ENCODE data around the gene IMPA2.

The IMPA2 gene

GRCh38 chr18:11981192-11981542 lies at the start of gene IMPA2:
Gene IMPA2, plus strand, starts transcription at chr18:11981507. Its CDS starts 163 bp downstream, at chr18:11981670.
- Histone ChIP-seq H3K4me2 (peak within 1 kb of the TSS; percentile 94), H2AFZ (ENCODE audit: low read depth) (peak within 1 kb of the TSS; percentile 95), H3K4me1 (ENCODE audit: low read depth, poor library complexity, severe bottlenecking) (peaks cover 18% of the 10 kb centered on the region), H3K27ac (peak within 1 kb of the TSS; percentile 94), H3K4me3 (IDR thresholded peaks at IDR 0.05; ENCODE audit: insufficient read depth, low read depth, low read length) (peak within 1 kb of the TSS; percentile 47), H3K27me3 (ENCODE audit: insufficient read depth, low read depth) (no peaks in the 10 kb centered on the region), H4K20me1 (ENCODE audit: insufficient read depth) (no peaks in the 10 kb centered on the region), H3K79me2 (ENCODE audit: insufficient read depth, low read depth) (no peaks in the 10 kb centered on the region), H3K36me3 (ENCODE audit: insufficient read depth) (no peaks in the 10 kb centered on the region), H3K9ac (peak within 1 kb of the TSS; percentile 92)
- no peak for TF ChIP-seq CTCF (conservative IDR thresholded peaks at IDR 0.05; ENCODE audit: low read depth, low read length)

GRCh38 chr18:11932393-11932792 lies 48.9 kb upstream of the IMPA2 start:
- TF ChIP-seq CTCF (conservative IDR thresholded peaks at IDR 0.05; ENCODE audit: low read depth, low read length) = no peak
- Histone ChIP-seq H2AFZ (ENCODE audit: low read depth) (no peak overlapping the region), H3K4me1 (ENCODE audit: low read depth, poor library complexity, severe bottlenecking) (no peaks in the 10 kb centered on the region), H3K4me3 (IDR thresholded peaks at IDR 0.05; ENCODE audit: insufficient read depth, low read depth, low read length) (no peak overlapping the region), H3K27ac (no peak overlapping the region), H3K4me2 (no peak overlapping the region), H3K9ac (no peak overlapping the region), H4K20me1 (ENCODE audit: insufficient read depth) (no peaks in the 10 kb centered on the region), H3K36me3 (ENCODE audit: insufficient read depth) (no peaks in the 10 kb centered on the region), H3K27me3 (ENCODE audit: insufficient read depth, low read depth) (no peaks in the 10 kb centered on the region), H3K79me2 (ENCODE audit: insufficient read depth, low read depth) (no peaks in the 10 kb centered on the region)

- Histone ChIP-seq H3K27me3 (ENCODE audit: insufficient read depth, low read depth) (no peaks in the 10 kb centered on the region), H3K36me3 (ENCODE audit: insufficient read depth) (no peaks in the 10 kb centered on the region), H3K4me2 (no peak overlapping the region), H4K20me1 (ENCODE audit: insufficient read depth) (no peaks in the 10 kb centered on the region), H3K79me2 (ENCODE audit: insufficient read depth, low read depth) (no peaks in the 10 kb centered on the region), H3K9ac (no peak overlapping the region), H3K4me3 (IDR thresholded peaks at IDR 0.05; ENCODE audit: insufficient read depth, low read depth, low read length) (no peak overlapping the region), H3K27ac (no peak overlapping the region), H2AFZ (ENCODE audit: low read depth) (no peak overlapping the region), H3K4me1 (ENCODE audit: low read depth, poor library complexity, severe bottlenecking) (no peaks in the 10 kb centered on the region)
- TF ChIP-seq CTCF (conservative IDR thresholded peaks at IDR 0.05; ENCODE audit: low read depth, low read length) = peak; percentile 87
Measured at GRCh38 chr18:11937874-11938478, 43.3 kb upstream of the IMPA2 start.

- no peak overlapping the region for H3K4me2 ChIP-seq
- no peaks in the 10 kb centered on the region for H4K20me1 ChIP-seq (ENCODE audit: insufficient read depth)
- no peak overlapping the region for H3K9ac ChIP-seq
- no peak overlapping the region for H3K27ac ChIP-seq
- no peak overlapping the region for H3K4me3 ChIP-seq (IDR thresholded peaks at IDR 0.05; ENCODE audit: insufficient read depth, low read depth, low read length)
- no peak overlapping the region for H2AFZ ChIP-seq (ENCODE audit: low read depth)
- no peaks in the 10 kb centered on the region for H3K79me2 ChIP-seq (ENCODE audit: insufficient read depth, low read depth)
- no peaks in the 10 kb centered on the region for H3K36me3 ChIP-seq (ENCODE audit: insufficient read depth)
- no peak for TF ChIP-seq CTCF (conservative IDR thresholded peaks at IDR 0.05; ENCODE audit: low read depth, low read length)
- no peaks in the 10 kb centered on the region for H3K4me1 ChIP-seq (ENCODE audit: low read depth, poor library complexity, severe bottlenecking)
- no peaks in the 10 kb centered on the region for H3K27me3 ChIP-seq (ENCODE audit: insufficient read depth, low read depth)
Measured at GRCh38 chr18:11940956-11941355, 40.4 kb upstream of the IMPA2 start.
